GM21576 (cell line): Measurements from ENCODE around the gene RABL6.
A peak's percentile ranks its signal among the peaks of the same experiment; 100 is the strongest.

Experiments used
- ATAC-seq: cut with Tn5 transposase; IDR thresholded peaks from one replicate; pipeline ENCODE4 v1.9.1; 2021; ENCODE audit warnings: mild to moderate bottlenecking, moderate library complexity; ENCODE audit not compliant: unreplicated experiment

Gene RABL6

DNA sequence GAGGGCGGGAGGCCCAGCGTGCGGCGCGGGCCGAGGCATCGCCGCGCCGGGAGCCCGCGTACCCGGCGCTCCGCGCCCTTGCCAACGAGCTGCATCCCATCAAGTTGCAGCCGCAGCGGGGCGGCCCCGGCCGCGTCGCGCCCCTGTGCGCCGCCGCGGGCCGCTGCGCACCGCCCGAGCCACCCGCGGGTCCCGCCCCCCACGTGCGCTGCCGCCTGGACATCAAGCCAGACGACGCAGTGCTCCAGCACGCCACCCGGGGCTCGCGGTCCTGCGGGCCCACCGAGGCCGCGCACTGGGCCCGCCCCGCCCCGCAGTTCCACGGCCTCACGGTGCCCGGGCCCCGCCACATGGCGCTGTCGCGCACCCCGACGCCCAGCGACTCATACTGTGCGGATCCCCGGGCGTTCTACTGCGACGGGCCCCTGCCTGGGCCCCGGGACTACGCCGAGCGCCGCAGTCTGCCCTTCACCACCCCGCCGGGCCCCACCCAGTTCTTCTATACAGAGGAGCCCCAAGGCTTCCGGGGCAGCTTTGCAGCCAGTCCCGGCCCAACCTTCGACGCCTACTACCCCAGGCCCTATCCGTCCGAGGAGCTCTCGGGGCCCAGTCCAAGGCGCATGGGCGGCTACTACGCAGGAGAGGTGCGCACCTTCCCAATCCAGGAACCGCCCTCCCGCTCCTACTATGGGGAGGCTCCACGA lies 37.2 kb downstream of the RABL6 start:
- no peak for ATAC-seq

DNA sequence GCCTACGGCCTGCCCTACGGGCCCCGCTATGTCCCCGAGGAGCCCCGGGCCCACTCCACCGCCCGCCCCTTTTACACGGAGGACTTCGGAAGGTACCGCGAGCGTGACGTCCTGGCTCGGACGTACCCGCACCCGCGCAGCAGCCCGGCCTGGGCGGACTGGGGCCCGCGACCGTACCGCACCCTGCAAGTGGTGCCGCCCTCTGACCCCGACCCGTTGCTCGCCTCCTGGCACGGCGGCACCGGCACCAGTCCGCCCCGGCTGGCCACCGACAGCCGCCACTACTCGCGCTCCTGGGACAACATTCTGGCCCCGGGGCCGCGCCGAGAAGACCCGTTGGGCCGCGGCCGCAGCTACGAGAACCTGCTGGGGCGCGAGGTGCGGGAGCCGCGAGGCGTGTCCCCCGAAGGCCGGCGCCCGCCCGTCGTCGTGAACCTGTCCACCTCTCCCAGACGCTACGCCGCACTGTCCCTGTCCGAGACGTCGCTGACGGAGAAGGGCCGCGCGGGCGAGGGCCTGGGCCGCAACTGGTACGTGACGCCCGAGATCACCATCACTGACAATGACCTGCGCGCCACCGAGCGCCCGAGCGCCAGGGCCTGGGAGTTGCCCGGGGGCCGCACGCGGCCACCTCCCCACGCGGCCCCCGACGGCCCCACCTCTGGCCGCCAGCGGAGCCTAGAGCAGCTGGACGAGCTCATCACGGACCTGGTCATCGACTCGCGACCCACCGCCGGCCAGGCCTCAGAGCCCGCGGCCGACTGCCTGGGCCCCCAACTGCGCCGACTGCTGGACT lies 37.9 kb downstream of the RABL6 start:
- no peak for ATAC-seq

DNA sequence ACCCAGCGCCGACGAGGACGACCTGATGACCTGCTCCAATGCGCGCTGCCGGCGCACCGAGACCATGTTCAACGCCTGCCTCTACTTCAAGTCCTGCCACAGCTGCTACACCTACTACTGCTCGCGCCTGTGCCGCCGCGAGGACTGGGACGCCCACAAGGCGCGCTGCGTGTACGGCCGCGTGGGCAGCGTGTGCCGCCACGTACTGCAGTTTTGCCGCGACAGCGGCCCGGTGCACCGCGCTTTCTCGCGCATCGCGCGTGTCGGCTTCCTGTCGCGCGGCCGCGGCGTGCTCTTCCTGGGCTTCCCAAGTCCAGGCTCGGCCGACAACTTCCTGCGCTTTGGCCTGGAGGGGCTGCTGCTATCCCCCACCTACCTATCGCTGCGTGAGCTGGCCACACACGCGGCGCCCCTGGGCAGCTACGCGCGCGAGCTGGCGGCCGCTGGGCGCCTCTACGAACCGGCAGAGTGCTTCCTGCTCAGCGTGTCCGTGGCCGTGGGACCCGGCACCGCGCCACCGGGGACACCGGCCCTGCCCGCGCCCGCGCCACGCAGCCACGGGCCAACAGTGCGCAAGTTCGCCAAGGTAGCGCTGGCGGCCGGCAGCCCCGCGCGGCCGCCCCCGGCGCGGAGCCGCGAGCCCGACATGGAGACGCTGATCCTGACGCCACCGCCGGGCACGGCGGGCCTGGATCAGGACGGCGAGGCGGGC lies 38.8 kb downstream of the RABL6 start:
- no peak for ATAC-seq

GRCh38 chr9:136847088-136847825 lies 39.5 kb downstream of the RABL6 start:
- ATAC-seq = no peak

- no peak for ATAC-seq
These were observed 40.2 kb downstream of the RABL6 start for GRCh38 chr9:136847826-136848392.

GRCh38 chr9:136848393-136849037 lies 40.8 kb downstream of the RABL6 start:
- ATAC-seq = no peak

- ATAC-seq = peak; percentile 76
These were observed 41.6 kb downstream of the RABL6 start, which contains the start of gene PHPT1 for GRCh38 chr9:136849038-136849959. TSS of gene PHPT1 (plus strand) at chr9:136849409. CDS start at chr9:136849431, 22 bp downstream.

- ATAC-seq = no peak
These were observed 42.5 kb downstream of the RABL6 start for GRCh38 chr9:136849960-136850865.

DNA sequence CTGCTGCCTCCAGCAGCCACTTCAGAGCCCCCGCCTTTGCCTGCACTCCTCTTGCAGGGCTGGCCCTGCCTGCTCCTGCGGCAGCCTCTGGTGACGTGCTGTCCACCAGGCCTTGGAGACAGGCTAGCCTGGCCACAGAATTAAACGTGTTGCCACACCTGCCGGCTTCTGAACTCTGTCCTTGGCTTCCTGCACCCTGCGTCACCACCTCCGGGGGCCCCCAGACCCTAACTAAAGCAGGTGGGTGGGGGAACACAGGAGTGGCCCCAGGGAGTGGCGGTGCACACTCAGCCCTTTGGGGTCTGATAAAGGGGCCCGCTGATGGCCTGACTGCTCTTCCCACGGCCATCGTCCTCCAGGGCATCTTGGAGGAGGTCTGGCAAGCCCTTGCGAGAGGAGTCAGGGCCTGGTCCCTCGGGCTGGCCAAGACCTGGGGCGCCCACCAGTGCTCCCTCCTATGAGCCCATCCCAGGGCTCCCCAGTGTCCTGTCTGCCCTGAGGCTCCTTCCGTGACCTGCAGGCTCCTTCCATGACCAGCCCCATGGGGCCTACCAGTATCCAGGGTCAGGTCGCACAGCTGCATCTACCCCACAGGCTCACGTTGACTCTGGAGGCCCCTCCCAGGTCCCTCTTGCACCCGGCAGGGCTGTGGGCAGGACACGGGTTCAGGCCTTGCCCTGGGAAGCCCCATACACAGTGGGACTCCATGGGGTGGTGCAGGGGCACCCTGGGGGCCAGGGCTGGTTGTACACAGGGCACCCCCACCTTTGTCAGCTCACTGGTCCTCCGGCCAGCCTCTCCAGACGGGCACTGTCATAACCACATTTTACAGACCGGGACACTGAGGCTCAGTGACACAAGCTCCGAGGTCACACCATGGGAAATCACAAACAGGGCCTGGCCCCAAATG lies 43.4 kb downstream of the RABL6 start:
- no peak for ATAC-seq

- no peak for ATAC-seq
These were observed 44.4 kb downstream of the RABL6 start, which contains the start of gene MAMDC4 for GRCh38 chr9:136851941-136852663. TSS of gene MAMDC4 (plus strand) at chr9:136852346. CDS start at chr9:136852417, 71 bp downstream.

- no peak for ATAC-seq
These were observed 45.2 kb downstream of the RABL6 start for GRCh38 chr9:136852664-136853595.

DNA sequence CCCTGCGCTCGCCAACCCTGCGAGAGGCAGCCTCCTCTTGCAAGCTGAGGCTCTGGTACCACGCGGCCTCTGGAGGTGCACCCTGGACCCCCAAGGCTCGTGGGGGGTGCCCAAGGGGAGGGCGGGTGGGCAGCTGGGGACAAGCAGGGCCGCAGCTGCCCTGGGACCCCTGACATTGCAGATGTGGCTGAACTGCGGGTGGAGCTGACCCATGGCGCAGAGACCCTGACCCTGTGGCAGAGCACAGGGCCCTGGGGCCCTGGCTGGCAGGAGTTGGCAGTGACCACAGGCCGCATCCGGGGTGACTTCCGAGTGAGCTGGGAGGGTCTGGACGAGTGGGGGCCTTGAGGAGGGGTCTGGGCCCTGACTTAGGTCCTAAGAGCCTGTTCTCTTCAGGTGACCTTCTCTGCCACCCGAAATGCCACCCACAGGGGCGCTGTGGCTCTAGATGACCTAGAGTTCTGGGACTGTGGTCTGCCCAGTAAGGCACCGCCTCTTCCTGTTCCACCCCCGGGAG lies 45.9 kb downstream of the RABL6 start:
- no peak for ATAC-seq

GRCh38 chr9:136854113-136854841 lies 46.5 kb downstream of the RABL6 start:
- no peak for ATAC-seq

DNA sequence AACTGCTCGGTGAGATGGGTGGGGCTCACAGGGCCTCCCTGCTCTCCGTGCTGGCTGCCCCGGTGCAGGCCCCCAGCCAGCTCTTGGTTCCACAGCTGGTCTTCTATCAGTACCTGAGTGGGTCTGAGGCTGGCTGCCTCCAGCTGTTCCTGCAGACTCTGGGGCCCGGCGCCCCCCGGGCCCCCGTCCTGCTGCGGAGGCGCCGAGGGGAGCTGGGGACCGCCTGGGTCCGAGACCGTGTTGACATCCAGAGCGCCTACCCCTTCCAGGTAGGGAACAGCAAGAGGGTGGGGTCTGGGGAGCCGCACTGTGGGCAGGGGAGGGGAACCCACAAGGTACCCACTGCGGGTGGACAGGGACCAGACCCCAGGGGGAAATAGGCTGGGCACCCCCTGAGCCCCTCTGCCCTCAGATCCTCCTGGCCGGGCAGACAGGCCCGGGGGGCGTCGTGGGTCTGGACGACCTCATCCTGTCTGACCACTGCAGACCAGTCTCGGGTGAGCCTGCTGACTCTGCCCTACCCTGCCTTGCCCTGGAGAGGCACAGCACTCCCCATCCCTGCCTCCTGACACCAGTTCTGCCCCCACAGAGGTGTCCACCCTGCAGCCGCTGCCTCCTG lies 47.2 kb downstream of the RABL6 start:
- ATAC-seq = no peak
